Colonic mucosa (tissue), 4 donors: Measurements from ENCODE around the gene EYS. TPM values are rescaled to one million over a fixed set of nuclear protein-coding genes. Genes with fewer than 3 reads are reported as not detected.
A peak's percentile ranks its signal among the peaks of the same experiment; 100 is the strongest.
"Not testable (repeated sequence)": the region's sequence is repeated elsewhere in the genome, so short reads cannot be mapped to it uniquely, and the experiment has no call there.

ENCODE experiments used
- DNase-seq: peaks from one replicate; pipeline ENCODE4 v3.0.0-alpha.2; 2020
- H3K27ac ChIP-seq: fragments of 200-600 bp; one replicate; pipeline ENCODE4 v1.8.0; 2021
- H3K27me3 ChIP-seq: fragments of 200-600 bp; one replicate; pipeline ENCODE4 v1.8.0; 2021
- H3K36me3 ChIP-seq: fragments of 200-600 bp; one replicate; pipeline ENCODE4 v1.8.0; 2021
- H3K4me1 ChIP-seq: fragments of 200-600 bp; one replicate; pipeline ENCODE4 v1.8.0; 2021; ENCODE audit warnings: mild to moderate bottlenecking
- H3K4me3 ChIP-seq: fragments of 200-600 bp; one replicate; pipeline ENCODE4 v1.8.0; 2021
- H3K9ac ChIP-seq, 2 donors: one replicate each; pipeline ENCODE4 v1.7.0; 2013; ENCODE audit warnings: control low read depth in 2 of 2, low read depth in 2 of 2, low read length in 2 of 2
- H3K9me3 ChIP-seq: fragments of 200-600 bp; one replicate; pipeline ENCODE4 v1.8.0; 2021
- CTCF ChIP-seq: fragments of 200-600 bp; IDR thresholded peaks from one replicate; pipeline ENCODE4 v1.8.0; 2022; ENCODE audit warnings: antibody characterized with exemption, mild to moderate bottlenecking
- intact Hi-C: fragments of 100-400 bp; cut with DNase I; formaldehyde crosslinking; loops from one replicate; pipeline ENCODE4 v1.14.1; 2022
- total RNA-seq, 2 donors: library from RNA; stranded (reverse); fragmentation: NEBNext Ultra II Directional in 1 of 2; extraction: Animal tissue kit (Norgen Biotek cat#: 25700) in 1 of 2; gene quantifications; one replicate each; pipeline ENCODE4 v1.2.1, GENCODE V29; 2021
- donor health status: healthy.
- donor health status: DM: no; HTN: no; CAD: no.
- donor health status: DM: no; HTN: no; CAD: no.

Gene EYS
- total RNA-seq, 2 donors from 2014 or later: 0.64 to 0.82 TPM

GRCh38 chr6:63805345-63805744 is 1901.7 kb downstream of the EYS start:
- H3K4me3 ChIP-seq: no peak overlapping the region
- H3K4me1 ChIP-seq: no peaks in the 10 kb centered on the region
- H3K27me3 ChIP-seq: no peaks in the 10 kb centered on the region
- intact Hi-C loops: no loop called here
- no peak overlapping the region for H3K9ac ChIP-seq
- no peaks in the 10 kb centered on the region for H3K9me3 ChIP-seq
- peak overlapping the region; percentile 68 for H3K27ac ChIP-seq
- TF ChIP-seq CTCF: no peak
- DNase-seq: no peak
- H3K36me3 ChIP-seq: no peaks in the 10 kb centered on the region

DNA sequence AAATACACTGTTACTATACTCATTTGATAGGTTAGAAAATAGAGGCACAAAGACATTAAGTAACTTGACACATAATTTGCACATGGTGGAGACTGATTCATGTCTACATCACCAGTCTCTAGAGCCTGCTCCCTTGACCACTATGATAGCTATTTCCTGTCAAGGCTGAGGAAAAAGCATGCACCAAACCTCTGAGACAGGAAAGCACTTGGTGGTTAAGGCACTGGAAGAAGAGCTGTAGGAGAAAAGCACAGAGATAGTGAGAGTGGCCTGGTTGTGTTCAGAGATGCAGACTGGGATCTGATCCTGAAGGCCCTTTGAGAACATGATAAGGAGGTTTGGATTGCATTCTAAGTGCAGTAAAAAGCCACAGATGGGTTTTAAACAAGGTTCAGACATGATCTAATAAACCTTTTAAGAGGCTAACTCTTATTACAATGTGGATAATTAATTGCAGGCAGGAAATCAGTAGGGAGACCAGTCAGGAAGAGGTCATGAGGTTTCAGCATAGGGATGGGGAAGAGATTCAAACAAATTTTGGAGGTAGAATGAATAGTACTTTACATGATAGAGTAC is 1902.6 kb downstream of the EYS start:
- TF ChIP-seq CTCF: no peak
- intact Hi-C loops: no loop called here

GRCh38 chr6:63803371-63803770 is 1903.7 kb downstream of the EYS start:
- Histone ChIP-seq H3K27me3 (no peaks in the 10 kb centered on the region), H3K4me3 (no peak overlapping the region), H3K9me3 (no peaks in the 10 kb centered on the region), H3K27ac (no peak overlapping the region), H3K9ac (no peak overlapping the region), H3K4me1 (no peaks in the 10 kb centered on the region), H3K36me3 (no peaks in the 10 kb centered on the region)
- no peak for DNase-seq
- intact Hi-C loops: no loop called here
- TF ChIP-seq CTCF: no peak

More for the DNA sequence above, 1902.6 kb downstream of the EYS start:
- Histone ChIP-seq H3K27ac (no peak overlapping the region), H3K9ac (no peak overlapping the region), H3K27me3 (no peaks in the 10 kb centered on the region), H3K4me1 (no peaks in the 10 kb centered on the region), H3K9me3 (no peaks in the 10 kb centered on the region), H3K36me3 (no peaks in the 10 kb centered on the region), H3K4me3 (no peak overlapping the region)
- no peak for DNase-seq

- no peaks in the 10 kb centered on the region for H3K4me1 ChIP-seq
- peak; percentile 54 for TF ChIP-seq CTCF
- no peaks in the 10 kb centered on the region for H3K36me3 ChIP-seq
- H3K9ac ChIP-seq: no peak overlapping the region
- H3K4me3 ChIP-seq: no peak overlapping the region
- DNase-seq: no peak
- H3K27ac ChIP-seq: no peak overlapping the region
- intact Hi-C loops: no loop called here
- no peaks in the 10 kb centered on the region for H3K9me3 ChIP-seq
- H3K27me3 ChIP-seq: no peaks in the 10 kb centered on the region
Measured at GRCh38 chr6:63802606-63803206, 1904.3 kb downstream of the EYS start.

- DNase-seq, H3K4me1 ChIP-seq, H3K27me3 ChIP-seq, H3K36me3 ChIP-seq, H3K9me3 ChIP-seq, H3K4me3 ChIP-seq, H3K27ac ChIP-seq, intact Hi-C loops, H3K9ac ChIP-seq: not testable (repeated sequence)
Measured at GRCh38 chr6:63800386-63800785, 1906.6 kb downstream of the EYS start.

DNA sequence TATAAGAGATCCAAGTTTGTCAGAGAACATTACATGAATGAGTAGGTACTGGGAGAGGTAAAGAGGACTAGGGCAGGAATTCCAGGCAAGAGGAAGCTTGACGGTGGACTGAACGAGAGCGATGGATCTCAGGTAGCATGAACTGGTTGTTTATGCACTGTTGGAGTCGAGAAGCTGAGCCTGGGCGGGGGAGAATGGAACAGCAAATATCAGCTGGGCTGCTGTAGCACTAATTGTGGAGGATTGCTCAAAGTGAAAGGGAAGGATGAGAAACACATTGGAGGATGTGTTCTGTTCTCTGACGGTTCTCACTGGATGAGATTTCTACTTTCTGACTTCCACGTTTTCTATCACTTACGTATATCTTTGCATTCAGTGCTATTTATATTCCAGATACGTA is 1907.2 kb downstream of the EYS start:
- Histone ChIP-seq H3K36me3 (no peaks in the 10 kb centered on the region), H3K27me3 (no peaks in the 10 kb centered on the region), H3K4me3 (no peak overlapping the region), H3K4me1 (no peaks in the 10 kb centered on the region), H3K9me3 (no peaks in the 10 kb centered on the region), H3K9ac (no peak overlapping the region), H3K27ac (no peak overlapping the region)
- intact Hi-C loops: loop anchor here (10.0 kb wide), 1 partner anchor 735 kb away; no protein-coding TSS in a partner anchor
- no peak for DNase-seq
- no peak for TF ChIP-seq CTCF
